HG03521 (cell line): ENCODE data around the gene FHAD1.
"Not testable (repeated sequence)": the region's sequence is repeated elsewhere in the genome, so short reads cannot be mapped to it uniquely, and the experiment has no call there.

ENCODE experiments used
- ATAC-seq: cut with Tn5 transposase; IDR thresholded peaks from one replicate; pipeline ENCODE4 v1.9.1; 2021; ENCODE audit warnings: mild to moderate bottlenecking, moderate library complexity; ENCODE audit not compliant: unreplicated experiment

FHAD1 gene

GRCh38 chr1:15412175-15412800 is 165.3 kb downstream of the FHAD1 start:
- ATAC-seq = no peak

- no peak for ATAC-seq
These were observed 165.8 kb downstream of the FHAD1 start for GRCh38 chr1:15412843-15413242.

- ATAC-seq = no peak
These were observed 166.8 kb downstream of the FHAD1 start for GRCh38 chr1:15413563-15414444.

GRCh38 chr1:15414445-15414983 is 167.5 kb downstream of the FHAD1 start:
- no peak for ATAC-seq

- no peak for ATAC-seq
These were observed 170.3 kb downstream of the FHAD1 start for GRCh38 chr1:15417059-15417934.

GRCh38 chr1:15418806-15419515 is 171.9 kb downstream of the FHAD1 start:
- no peak for ATAC-seq

GRCh38 chr1:15420853-15421465 is 173.9 kb downstream of the FHAD1 start:
- no peak for ATAC-seq

- no peak for ATAC-seq
These were observed 175.8 kb downstream of the FHAD1 start for GRCh38 chr1:15422871-15423270.

GRCh38 chr1:15423355-15424077 is 176.5 kb downstream of the FHAD1 start:
- no peak for ATAC-seq

GRCh38 chr1:15424146-15424667 is 177.2 kb downstream of the FHAD1 start:
- ATAC-seq = no peak

GRCh38 chr1:15424981-15425380 is 178.0 kb downstream of the FHAD1 start:
- ATAC-seq = no peak

- no peak for ATAC-seq
These were observed 178.5 kb downstream of the FHAD1 start for GRCh38 chr1:15425521-15425920.

GRCh38 chr1:15425958-15426357 is 178.9 kb downstream of the FHAD1 start:
- no peak for ATAC-seq

- no peak for ATAC-seq
These were observed 179.7 kb downstream of the FHAD1 start for GRCh38 chr1:15426492-15427279.

GRCh38 chr1:15427280-15427666 is 180.2 kb downstream of the FHAD1 start:
- no peak for ATAC-seq

GRCh38 chr1:15428252-15428651 is 181.2 kb downstream of the FHAD1 start:
- ATAC-seq = not testable (repeated sequence)

GRCh38 chr1:15428815-15429435 is 181.9 kb downstream of the FHAD1 start:
- no peak for ATAC-seq

GRCh38 chr1:15429701-15430149 is 182.7 kb downstream of the FHAD1 start:
- ATAC-seq = no peak
